Stimulated activated naive CD4-positive, alpha-beta T cell (primary cell): Measurements from ENCODE around the gene ATP2B1.

Experiments used
- DNase-seq, 6 experiments: peaks; one replicate each; lab custom pipeline; 2025; lab: John Stamatoyannopoulos, UW

ATP2B1 gene

DNA sequence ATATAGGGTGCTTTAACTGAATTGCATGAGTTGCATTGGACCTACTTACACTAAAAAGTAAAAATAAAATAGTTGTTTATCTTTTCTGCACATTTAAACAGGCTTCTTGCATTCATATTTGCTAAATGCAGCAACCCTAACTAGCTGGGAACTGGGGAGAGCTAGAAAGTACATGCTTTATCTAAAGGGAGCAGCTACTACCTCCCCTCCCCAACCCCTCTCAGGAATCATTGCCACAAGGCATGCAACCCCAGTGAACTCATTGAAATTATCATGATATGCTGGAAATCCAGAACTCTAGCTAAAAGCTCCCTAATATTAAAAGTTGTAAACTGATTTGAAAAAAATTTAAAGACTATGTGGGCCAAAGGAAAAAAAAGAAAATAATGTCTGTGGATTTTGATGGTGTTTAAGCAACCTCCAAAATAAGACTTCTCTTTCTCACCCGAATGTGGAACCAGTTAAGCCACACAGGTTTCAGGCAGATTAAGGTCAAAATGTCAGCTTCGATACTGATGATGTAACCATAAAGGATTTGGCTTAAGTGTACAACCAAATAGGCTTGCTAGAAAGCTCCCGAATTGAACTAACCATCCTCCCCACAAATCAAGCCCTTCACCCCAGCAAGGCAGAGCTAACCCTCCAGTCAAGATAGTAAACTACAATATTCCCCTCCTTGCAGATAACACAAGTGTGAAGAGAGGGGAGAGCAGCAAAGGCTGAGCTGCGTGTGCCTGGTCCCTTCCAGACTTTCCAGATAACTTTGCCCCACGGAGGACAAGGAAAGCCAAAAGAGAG lies 169.0 kb downstream of the ATP2B1 start:
- no peak for DNase-seq

DNA sequence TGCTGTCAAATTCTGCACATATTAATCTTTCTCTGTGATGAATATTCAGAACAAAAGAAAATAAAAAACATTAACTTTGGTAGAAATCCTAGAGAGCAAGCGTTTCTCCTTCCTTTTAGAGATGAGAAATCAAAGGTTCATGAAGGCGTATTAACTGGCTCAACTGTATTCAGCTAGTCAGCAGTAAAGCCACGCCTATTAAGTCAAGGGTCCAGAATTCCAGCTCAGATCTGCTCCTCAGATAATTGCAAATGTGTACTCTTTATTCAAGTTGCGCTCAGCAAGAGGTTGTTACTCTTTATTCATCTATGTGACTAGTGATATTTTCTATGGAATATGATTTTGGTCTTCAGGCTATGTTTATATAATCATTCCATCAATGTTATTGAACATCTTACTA lies 169.7 kb downstream of the ATP2B1 start:
- DNase-seq, result no peak
